Activated CD4-positive, alpha-beta T cell treated with anti-CD3 and anti-CD28 coated beads, Interleukin-2, Interleukin-4, amounts not matched to agents 100 ng/mL and 50 ng/mL, durations not matched to agents 16 hours and 8 hours (primary cell): ENCODE measurements around the gene STK25.

Experiments used
- DNase-seq: peaks from one replicate; pipeline ENCODE4 v3.0.0-alpha.2; 2020; ENCODE audit warnings: low spot score

STK25 gene

GRCh38 chr2:241493092-241493491 is 15.3 kb downstream of the STK25 start:
- DNase-seq = no peak

DNA sequence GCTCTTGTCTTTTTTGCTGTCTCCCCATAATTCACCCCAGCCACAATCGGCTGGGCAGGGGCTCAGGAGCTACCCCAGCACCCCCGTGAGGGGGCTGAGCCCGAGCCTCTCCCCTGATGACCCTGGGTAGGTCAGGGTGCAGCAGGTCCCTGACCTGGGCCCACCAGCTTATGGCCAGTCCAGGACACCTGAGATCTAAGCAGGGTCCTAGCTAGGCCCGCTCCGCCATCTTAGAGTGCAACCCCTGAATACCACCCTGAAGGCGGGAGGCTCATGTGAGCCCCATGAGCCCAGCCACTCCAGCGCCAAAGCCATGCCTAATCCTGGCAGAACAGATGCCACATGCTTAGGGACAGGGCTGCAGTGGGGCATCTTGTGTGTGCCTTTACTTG is 16.2 kb downstream of the STK25 start:
- no peak for DNase-seq

GRCh38 chr2:241491549-241492173 is 16.7 kb downstream of the STK25 start:
- no peak for DNase-seq

- DNase-seq = no peak
These were observed 17.4 kb downstream of the STK25 start for GRCh38 chr2:241490825-241491506.

- DNase-seq = no peak
These were observed 18.4 kb downstream of the STK25 start for GRCh38 chr2:241489733-241490680.

DNA sequence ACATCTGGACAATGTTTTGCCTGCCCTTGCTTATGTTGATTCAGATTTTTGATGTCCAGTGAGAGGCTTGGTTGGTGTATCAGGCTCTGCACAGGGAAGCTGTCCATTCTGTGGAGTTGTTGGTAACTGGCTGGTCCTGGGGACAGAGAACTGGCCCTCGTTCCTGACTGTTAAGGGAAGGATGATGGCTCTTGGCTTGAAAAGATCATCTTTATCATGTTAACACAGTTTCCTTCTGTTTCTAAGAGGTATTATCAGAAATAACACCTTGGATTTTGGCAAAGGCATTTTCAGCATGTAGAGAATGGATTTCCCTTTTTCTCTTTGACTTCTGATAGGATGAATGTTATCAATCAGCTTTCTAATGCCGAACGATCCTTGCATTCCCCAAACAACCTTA is 19.3 kb downstream of the STK25 start:
- no peak for DNase-seq

DNA sequence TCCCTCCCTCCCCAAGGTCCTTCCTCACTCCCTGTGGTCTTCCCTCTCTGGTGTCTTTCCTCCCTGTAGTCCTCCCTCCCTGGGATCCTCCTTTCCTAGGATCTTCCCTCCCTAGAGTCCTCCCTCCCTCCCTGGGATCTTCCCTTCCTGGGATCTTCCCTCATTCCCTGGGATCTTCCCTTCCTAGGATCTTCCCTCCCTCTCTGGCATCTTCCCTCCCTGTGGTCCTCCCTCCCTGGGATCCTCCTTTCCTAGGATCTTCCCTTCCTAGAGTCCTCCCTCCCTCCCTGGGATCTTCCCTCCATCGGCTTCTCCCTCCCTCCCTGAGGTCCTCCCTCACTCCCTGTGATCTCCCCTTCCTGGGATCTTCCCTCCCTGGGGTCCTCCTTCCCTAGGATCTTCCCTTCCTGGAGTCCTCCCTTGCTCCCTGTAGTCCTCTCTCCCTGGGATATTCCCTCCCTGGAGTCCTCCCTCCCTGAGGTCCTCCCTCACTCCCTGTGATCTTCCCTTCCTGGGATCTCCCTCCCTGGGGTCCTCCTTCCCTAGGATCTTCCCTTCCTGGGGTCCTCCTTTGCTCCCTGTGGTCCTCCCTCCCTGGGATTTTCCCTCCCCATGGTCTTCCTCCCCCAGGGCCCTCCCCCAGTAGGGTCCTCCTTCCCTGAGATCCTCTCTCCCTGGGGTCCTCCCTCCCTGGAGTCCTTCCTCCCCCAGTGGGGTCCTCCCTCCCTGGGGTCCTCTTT is 23.0 kb downstream of the STK25 start:
- no peak for DNase-seq

DNA sequence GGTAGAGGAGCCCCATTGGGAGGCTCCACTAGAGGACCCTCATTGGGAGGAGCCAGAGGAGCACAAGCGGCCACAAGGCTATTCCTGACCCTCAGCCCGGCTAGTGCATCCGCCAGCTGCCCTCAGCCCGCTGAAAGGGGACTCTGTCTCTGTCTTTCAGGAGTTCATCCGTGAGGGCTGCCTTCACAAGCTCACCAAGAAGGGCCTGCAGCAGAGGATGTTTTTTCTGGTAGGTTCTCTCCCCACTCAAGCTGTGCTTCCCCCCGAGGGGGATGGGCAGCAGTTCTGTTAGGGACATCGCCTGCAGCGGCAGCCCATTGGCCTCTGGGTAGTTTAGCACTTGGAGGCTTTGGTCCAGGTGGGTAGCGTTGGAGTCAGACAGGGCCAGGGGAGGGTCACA is 25.1 kb downstream of the STK25 start:
- no peak for DNase-seq

DNA sequence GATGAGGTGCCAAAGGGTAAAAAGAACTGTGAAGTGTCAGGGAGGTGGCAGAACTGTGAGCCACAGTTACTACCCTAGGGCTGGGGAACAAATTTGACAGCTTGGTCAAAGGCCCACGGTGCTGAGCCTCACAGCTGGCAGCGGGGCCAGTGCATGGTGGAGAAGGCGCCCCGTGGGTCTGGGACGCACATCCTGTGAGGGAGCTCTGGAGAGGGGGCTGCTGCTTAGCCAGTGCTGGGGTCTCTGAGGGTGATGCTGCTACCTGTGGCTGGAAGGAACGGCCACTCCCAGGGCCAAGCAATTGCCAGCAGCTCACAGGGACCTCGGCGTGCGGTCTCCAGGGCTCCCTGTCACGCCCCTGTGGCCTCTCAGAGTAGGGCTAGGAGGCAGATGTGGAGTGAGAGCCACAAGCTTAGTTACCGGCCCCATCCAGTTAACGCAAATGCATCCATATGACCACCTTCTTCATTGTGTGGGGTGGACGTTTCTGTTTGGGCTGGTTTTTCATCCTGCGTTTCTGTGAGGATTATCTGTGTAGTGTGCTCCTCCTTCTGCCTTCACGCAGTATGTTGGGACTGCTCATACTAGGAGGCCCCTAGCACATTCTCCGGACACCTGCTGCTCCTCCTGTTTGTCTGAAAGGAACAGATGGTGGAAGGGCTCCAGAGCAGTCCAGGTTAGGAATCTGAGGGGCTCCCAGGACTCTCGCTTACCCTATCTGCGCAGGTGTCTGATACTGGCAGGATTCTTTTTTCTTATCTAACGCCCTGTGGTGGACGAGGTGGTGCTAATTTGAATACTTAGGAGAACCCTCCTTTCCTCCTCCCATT is 26.0 kb downstream of the STK25 start:
- DNase-seq = no peak

DNA sequence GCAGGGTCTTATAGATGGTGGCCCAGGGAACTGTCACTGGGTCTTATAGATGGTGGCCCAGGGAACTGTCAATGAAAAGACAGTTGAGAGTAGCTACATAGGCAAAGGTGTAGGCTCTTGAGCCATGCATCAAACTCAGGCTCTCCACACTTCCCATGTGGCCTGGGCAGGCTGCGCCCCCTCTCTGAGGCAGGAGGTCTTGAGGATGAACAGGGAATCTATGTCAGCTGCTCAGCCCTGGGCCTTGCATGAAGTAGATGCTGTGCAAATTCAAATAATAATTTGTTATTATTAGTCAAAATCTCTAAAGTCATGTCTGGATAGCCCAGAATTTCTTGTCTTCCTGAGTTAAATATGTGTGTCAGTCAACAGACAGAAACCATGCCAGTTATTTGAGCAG is 26.7 kb downstream of the STK25 start:
- no peak for DNase-seq

DNA sequence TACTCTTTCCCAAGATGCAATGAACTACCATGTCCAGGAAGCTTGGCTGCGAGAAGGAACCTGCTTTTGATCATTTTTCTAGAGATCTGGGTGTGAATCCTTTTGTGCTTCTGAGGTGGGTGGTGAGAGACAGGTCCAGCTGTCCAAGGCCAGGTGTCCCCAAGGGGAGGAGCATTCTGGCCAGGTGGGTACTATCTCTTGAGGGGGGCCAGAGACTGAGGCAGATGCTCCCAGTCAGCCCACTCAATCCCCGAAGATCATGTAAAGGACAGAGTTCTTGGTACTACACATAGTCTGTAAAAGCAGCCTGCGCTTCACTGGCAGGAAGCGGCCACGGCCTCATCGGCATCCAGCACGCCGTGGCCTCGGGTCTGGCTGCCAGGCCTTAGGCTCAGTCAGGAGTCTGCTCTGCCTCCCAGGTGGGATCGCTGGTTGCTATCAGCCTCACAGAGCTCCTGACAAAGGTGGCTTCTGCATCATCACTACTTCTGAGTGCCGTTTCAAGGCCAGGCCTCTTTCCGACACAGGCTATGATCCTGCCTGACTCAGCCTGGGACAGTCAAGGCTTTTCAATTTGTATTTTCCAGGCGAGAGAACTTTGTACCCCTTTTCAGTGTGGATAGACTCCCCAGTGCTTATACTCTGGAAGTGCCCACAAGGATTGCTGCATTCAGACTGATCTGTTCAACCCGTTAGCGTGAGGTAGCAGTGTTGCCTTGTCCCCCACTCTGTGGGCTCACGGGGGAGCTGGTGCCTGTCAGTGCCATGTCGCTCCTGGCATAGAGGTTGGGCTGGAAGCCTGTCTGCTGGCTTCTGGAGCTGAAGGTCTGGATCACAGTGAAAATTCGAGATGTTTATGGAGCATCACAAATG is 29.1 kb downstream of the STK25 start:
- DNase-seq = no peak

DNA sequence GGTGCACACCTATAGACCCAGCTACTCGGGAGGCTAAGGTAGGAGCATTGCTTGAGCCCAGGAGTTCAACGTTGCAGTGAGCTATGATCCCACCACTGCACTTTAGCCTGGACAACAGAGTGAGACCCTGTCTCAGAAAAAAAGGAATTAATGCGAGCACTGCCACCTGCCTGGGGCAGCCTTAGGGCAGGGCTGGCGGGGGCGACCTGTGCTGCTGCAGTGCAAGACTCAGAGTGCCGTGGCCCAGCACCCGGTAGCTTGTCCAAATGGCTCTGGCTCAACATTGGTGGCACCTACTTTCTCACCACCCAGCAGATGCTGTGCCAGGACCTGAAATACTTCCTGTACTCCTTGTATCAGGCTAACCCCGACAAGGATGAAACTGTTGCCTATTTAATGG is 30.2 kb downstream of the STK25 start:
- no peak for DNase-seq

GRCh38 chr2:241475267-241475666 is 33.1 kb downstream of the STK25 start:
- DNase-seq = no peak

GRCh38 chr2:241473399-241473798 is 35.0 kb downstream of the STK25 start:
- DNase-seq = no peak

- DNase-seq = no peak
These were observed 38.6 kb downstream of the STK25 start for GRCh38 chr2:241469746-241470145.

DNA sequence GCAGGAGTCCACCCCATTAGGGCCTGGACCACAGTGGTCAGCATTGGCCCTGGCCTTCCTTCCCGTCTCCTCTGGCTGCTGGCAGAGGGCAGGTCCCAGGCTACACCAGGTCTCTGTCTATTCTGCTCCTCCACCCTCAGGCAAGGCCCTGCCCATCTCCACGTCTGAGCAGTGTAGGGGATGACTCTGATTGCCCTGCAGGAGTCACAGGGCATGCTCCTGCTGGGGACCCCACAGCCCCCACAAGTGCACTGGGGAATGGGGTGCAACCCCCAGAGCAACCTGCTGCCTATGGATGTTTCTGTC is 40.0 kb downstream of the STK25 start:
- no peak for DNase-seq

GRCh38 chr2:241467777-241468475 is 40.5 kb downstream of the STK25 start:
- DNase-seq = no peak

- DNase-seq = no peak
These were observed 42.2 kb downstream of the STK25 start for GRCh38 chr2:241466230-241466629.

GRCh38 chr2:241465543-241465942 is 42.8 kb downstream of the STK25 start:
- DNase-seq = no peak
